ACHN (cell line): ENCODE data around the gene MYMK.

Experiments used
- DNase-seq: peaks from one replicate; pipeline ENCODE4 v3.0.0-alpha.2; 2015
- in situ Hi-C: cut with HindIII; loops from 2 replicates; pipeline ENCODE4 v1.10.0; 2017; ENCODE audit warnings: low sequenced_read_pairs, low pct_ligation_motif_present, low pct_unique_long_range_greater_than_20kb

MYMK gene

GRCh38 chr9:133477992-133478850 is 46.5 kb downstream of the MYMK start:
- in situ Hi-C loops = no loop called here

DNA sequence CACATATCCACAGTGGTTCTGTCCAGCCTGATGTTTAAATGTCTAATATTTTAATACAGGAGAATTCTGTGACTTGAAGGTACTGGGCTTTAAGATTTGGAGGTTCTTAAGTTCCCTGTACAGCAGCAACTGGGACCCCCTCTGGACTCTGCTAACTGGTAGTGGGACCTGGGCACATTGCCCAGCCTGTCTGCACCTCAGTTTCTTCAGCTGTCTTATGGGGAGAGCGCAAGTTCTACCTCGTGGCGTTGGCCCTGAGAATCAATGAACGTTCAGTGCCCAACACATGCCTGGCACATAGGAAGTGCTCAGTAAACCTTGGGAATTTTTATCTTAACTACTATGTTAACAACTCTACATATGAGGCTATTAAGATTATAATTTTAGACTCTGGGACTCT is 47.3 kb downstream of the MYMK start:
- in situ Hi-C loops = no loop called here
- no peak for DNase-seq

More at GRCh38 chr9:133477992-133478850, 46.5 kb downstream of the MYMK start:
- DNase-seq = peak; percentile 14

DNA sequence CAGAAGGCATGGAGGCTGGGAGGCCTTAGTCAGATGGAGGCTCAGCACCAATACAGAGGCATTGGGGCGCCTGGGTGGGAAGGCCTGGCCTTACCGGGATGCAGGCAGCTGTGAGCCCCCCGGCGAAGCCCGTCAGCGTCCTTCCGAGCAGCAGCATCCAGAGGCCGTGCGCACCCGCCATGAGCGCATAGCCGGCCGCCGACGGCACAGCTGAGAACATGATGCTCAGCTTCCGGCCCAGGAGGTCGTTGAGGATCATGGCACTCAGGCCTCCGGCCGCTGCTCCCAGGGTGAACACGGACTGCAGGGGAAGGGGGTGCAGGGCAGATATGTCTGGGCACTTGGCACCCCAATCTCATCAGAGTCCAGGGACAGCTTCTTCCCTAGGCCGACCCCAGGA is 47.8 kb downstream of the MYMK start:
- no peak for DNase-seq
- in situ Hi-C loops = no loop called here

- in situ Hi-C loops = no loop called here
- no peak for DNase-seq
These were observed 48.5 kb downstream of the MYMK start for GRCh38 chr9:133476036-133476931.

DNA sequence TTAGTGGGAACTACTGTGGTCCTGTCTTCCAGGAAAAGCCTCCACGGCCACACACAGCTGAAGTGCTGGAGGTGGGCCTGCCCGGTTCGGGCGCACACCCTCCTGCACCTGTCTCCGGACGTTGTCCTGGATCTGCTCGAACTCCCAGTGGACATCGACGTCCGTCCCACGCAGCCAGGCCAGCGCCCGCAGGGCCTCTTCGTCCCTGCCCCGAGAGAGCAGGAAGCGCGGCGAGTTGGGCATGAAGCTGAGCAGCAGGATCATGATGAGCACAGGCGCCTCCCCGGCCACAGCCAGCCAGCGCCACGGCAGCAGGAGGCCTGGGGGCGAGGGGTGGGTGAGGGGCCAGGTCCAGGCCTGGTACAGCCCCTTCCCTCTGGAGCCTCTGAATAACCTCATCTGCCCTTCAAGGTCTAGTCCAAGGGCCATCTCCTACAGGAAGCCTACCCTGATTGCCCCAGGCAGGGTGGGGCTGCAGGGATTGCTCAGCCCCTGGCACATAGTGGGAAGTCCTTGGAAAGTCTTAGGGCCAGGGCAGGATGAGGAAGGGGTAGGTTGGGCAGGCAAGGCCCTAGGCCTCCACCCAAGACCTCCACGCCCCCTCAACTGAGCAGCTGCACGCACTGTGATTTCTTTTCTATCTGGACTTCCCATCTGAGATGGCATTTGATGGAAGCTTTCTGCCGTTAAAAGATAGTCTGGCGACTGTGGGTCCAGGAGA is 49.3 kb downstream of the MYMK start:
- in situ Hi-C loops = no loop called here
- no peak for DNase-seq

DNA sequence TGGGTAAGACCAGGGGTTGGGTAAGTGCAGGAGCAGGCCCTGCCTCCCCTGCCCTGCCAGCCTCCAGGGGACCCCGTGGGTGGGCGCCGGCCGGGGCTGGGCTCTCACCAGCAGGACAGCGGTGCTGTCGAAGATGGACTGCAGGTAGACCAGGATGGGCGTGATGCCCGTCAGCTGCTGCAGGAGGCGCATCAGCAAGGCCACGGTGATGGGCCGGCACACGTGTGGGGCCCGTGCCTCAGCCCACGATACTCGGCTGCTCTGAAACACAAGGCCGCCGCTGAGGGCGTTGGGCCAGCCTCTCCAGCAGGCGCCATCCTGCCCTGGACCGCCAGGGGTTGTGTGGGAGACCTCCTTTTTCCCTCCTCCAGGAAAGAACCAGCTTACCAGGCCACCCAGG is 49.9 kb downstream of the MYMK start:
- DNase-seq = no peak
- in situ Hi-C loops = no loop called here

GRCh38 chr9:133474215-133474614 is 50.5 kb downstream of the MYMK start:
- in situ Hi-C loops = no loop called here
- no peak for DNase-seq

DNA sequence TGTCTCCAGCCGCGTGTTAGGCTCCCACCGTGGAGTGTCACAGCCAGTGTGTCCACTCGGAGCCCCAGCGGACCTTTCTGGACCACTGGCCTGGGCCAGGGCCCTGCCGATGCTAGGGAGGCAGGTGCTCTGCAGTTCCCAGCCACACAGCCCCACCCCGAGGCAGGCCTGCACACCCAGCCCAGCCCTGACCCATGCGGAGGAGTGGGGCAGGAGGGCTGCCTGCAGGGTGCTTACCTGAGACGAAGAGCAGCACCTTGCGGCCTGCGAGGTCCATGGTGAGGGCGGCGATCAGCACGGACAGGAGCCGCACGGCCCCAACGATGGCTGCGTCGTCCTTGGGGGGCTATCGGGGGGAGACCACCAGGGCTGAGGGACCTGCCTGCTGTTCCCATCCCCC is 51.0 kb downstream of the MYMK start:
- in situ Hi-C loops = no loop called here
- no peak for DNase-seq

DNA sequence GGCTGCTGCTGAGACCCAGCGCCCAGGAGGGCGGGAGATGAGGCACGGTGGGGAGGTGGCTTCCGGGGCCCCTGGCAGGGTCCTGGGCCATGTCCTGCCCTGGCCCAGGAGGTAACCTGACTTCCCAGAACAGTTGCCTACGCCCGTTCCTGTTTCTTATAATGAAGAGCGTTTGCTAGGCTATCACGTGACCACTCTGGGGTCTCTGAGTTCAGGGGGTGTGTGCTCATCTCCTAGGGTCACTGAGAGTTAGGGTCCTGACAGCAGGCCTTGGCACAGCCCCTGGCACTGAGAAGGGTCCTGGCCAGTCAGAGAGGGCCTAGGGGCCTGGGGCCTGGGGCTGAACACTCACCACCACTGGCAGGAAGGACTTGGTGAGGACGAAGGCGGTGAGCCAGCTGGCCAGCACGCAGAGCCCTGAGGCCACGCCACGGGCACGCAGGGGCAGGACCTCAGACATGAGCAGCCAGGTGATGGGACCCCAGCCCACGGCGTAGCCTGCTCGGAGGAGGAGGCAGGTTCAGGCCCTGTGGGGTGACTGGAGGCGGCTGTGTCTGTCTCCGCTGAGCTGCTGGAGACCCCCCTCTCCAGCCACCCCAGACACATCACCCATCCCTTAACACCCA is 51.9 kb downstream of the MYMK start:
- no peak for DNase-seq
- in situ Hi-C loops = no loop called here

DNA sequence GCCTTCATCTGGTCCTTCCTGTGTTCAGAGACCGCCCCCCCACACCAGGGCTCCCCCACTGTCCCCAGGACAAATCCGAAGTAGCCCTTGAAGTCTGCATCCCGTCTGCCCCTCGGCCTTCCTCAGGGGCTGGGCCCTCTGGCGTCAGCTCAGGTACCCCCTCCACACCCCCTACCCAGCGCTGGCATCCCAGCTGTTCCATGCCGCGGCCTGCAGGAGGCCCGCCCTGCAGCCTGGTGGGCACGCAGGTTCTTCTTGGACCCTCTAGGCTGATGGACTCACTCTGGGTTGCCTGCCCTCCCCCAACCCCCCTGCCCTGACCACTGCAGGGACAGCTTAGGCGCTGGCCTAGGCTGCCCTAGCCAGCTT is 52.5 kb downstream of the MYMK start:
- in situ Hi-C loops = no loop called here
- no peak for DNase-seq

GRCh38 chr9:133471551-133472276 is 53.0 kb downstream of the MYMK start:
- DNase-seq = no peak
- in situ Hi-C loops = no loop called here

GRCh38 chr9:133470988-133471387 is 53.8 kb downstream of the MYMK start:
- in situ Hi-C loops = no loop called here

GRCh38 chr9:133470427-133470924 is 54.3 kb downstream of the MYMK start:
- DNase-seq = no peak

More at GRCh38 chr9:133470988-133471387, 53.8 kb downstream of the MYMK start:
- no peak for DNase-seq

DNA sequence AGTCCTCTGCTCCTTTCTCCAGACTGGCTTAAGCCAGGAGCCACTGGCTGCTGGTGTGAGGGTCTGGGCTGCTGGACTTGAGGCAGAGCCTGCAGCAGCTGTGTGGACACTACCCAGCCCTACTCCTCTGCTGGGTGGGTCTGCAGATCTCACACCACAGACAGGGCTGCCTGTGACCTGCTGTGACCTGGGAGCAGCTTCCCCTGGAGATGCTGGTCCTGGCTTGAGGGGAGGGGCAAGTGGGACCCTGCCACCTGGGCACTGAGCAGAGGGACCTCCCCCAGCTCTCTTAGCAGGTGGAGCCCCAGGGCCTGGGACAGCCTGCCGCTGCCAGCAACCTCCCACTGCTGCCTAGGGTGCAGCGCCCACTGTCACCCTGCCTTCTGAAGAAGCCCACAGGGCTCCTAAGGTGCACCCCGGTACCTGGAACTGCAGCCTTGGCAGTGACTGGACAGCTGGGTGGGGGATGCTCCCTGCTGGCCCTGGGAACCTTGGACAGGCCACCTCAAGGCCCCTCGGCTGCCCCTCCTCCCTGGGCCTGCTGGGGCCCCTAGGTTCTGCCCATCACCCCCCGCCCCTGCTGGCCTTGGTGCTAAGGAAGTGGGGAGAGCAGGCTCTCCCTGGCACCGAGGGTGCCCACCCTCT is 55.9 kb downstream of the MYMK start:
- DNase-seq = no peak
- in situ Hi-C loops = no loop called here

More at GRCh38 chr9:133470427-133470924, 54.3 kb downstream of the MYMK start:
- in situ Hi-C loops = no loop called here

DNA sequence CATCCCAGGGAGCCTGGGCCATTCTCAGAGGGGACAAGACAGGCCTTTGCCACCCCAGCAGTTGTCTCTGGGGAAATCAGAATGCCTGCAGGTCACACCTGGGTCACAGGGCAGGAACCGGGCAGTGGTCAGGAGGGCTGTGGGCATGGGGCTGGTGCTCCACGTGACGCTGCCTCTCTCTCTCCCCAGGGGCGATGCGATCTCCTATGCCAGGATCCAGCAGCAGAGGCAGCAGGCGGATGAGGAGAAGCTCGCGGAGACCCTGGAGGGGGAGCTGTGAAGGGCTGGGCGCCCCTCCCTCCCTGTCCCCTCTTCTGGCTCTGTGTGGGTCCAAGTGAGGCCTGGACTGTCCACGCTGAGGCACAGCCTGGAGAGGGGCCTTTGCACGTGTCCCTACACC is 56.4 kb downstream of the MYMK start:
- DNase-seq = no peak
- in situ Hi-C loops = no loop called here

DNA sequence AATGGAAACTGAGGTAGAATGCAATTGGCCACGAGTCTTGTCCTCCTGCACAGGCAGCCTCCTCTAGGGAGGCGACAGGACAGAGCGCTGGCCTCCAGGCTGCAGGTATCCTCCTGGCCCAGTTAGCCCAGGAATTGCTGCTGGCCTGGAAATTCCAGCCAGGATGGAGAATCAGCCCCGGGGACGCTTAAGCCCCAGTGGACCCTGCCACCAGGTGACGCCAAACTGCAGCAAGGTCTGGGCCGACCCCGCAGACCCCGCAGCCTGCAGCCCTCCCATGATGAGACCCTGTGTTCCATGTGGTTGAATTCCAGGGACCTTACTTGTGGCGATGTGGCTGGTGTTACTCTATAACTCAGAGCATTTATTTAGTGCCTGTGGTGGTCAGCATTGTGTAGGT is 57.7 kb downstream of the MYMK start:
- DNase-seq = no peak
- in situ Hi-C loops = no loop called here

- DNase-seq = no peak
- in situ Hi-C loops = no loop called here
These were observed 58.8 kb downstream of the MYMK start for GRCh38 chr9:133465984-133466383.
